Endothelial cell of umbilical vein (primary cell): ENCODE data around the gene EVC. TPM values are rescaled to one million over a fixed set of nuclear protein-coding genes. Genes with fewer than 3 reads are reported as not detected.

ENCODE experiments used
- BruUV-seq: library from RNA; stranded (reverse); fragments of 400-500 nt; replicated peaks from 2 replicates; lab custom pipeline; 2021; lab: Mats Ljungman, UMichigan
- CTCF ChIA-PET: fragments of 300-600, 350-600 bp; sonication (Branson Sonifier 250); formaldehyde crosslinking; loops from one replicate; lab custom pipeline; 2021; ENCODE audit warnings: antibody characterized with exemption, inconsistent platforms; lab: Charles Lee
- POLR2A ChIA-PET: fragments of 300-600, 350-600 bp; sonication (Branson Sonifier 250); formaldehyde crosslinking; loops from one replicate; lab custom pipeline; 2021; ENCODE audit warnings: antibody characterized with exemption, inconsistent platforms; lab: Charles Lee
- DNase-seq: peaks from one replicate; pipeline ENCODE4 v3.0.0-alpha.2; 2011; ENCODE audit warnings: low read depth, low spot score
- FAIRE-seq: peaks from 2 replicates; lab custom pipeline; 2011; peaks lifted over from hg19 to GRCh38; lab: Jason Lieb, UNC
- H2AFZ ChIP-seq: 2 replicates; pipeline ENCODE4 v1.6.0; 2012; ENCODE audit warnings: low read depth, low read length, control low read depth, inconsistent platforms
- H3K27ac ChIP-seq: 2 replicates; pipeline ENCODE4 v1.5.1; 2011; ENCODE audit warnings: low read depth, mild to moderate bottlenecking, control low read depth, low read length, moderate library complexity; ENCODE audit not compliant: insufficient read depth
- H3K27me3 ChIP-seq, 2 experiments: 2 replicates each; pipeline versions ENCODE4 v1.6.0 to v1.6.1; 2011; ENCODE audit warnings: low read length in 2 of 2, mixed read lengths in 1 of 2; ENCODE audit not compliant: control insufficient read depth in 2 of 2, insufficient read depth in 2 of 2
- H3K36me3 ChIP-seq, 2 experiments: 2 replicates in 1 of 2; 3 replicates in 1 of 2; pipeline ENCODE4 v1.5.1; 2011; ENCODE audit warnings: low read length in 2 of 2, mild to moderate bottlenecking in 1 of 2, moderate library complexity in 1 of 2; ENCODE audit not compliant: control insufficient read depth in 2 of 2, insufficient read depth in 2 of 2; ENCODE audit errors: extremely low read depth in 1 of 2
- H3K4me1 ChIP-seq: 3 replicates; pipeline ENCODE4 v1.5.1; 2011; ENCODE audit warnings: mild to moderate bottlenecking, low read length; ENCODE audit not compliant: control insufficient read depth, insufficient read depth; ENCODE audit errors: extremely low read depth
- H3K4me2 ChIP-seq: 2 replicates; pipeline ENCODE4 v1.6.1; 2011; ENCODE audit warnings: low read length, control low read depth, mixed read lengths; ENCODE audit not compliant: insufficient read depth
- H3K4me3 ChIP-seq, 3 experiments: fragments of 200-600 bp in 1 of 3; sonication (generic), shearing (Covaris generic) in 1 of 3; replicated peaks in 1 of 3; 2 replicates each; pipeline ENCODE4 v1.5.1; 2011 to 2016; ENCODE audit warnings: control low read depth in 3 of 3, low read length in 3 of 3, mild to moderate bottlenecking in 2 of 3, inconsistent platforms in 1 of 3, low read depth in 1 of 3, moderate library complexity in 1 of 3; ENCODE audit not compliant: insufficient read depth in 1 of 3
- H3K79me2 ChIP-seq: 2 replicates; pipeline ENCODE4 v1.6.0; 2012; ENCODE audit warnings: low read length, inconsistent platforms; ENCODE audit not compliant: control insufficient read depth, insufficient read depth
- H3K9ac ChIP-seq: replicated peaks from 2 replicates; pipeline ENCODE3; 2011; ENCODE audit warnings: low read length, control low read depth; ENCODE audit not compliant: insufficient read depth; ENCODE audit errors: extremely low read depth
- H3K9me1 ChIP-seq: replicated peaks from 3 replicates; pipeline ENCODE4 v1.6.0; 2011; ENCODE audit warnings: mild to moderate bottlenecking, low read length; ENCODE audit not compliant: control insufficient read depth, insufficient read depth; ENCODE audit errors: extremely low read depth
- H3K9me3 ChIP-seq: replicated peaks from 2 replicates; pipeline ENCODE4 v1.5.1; 2012; ENCODE audit warnings: low read length, inconsistent platforms; ENCODE audit not compliant: control insufficient read depth, insufficient read depth
- H4K20me1 ChIP-seq: replicated peaks from 2 replicates; pipeline ENCODE3; 2011; ENCODE audit warnings: mild to moderate bottlenecking, low read length; ENCODE audit not compliant: control insufficient read depth, insufficient read depth; ENCODE audit errors: extremely low read depth
- MYC ChIP-seq: IDR thresholded peaks from one replicate; pipeline ENCODE4 v1.6.1; 2011; ENCODE audit warnings: mild to moderate bottlenecking, low read depth, low read length
- POLR2A ChIP-seq: IDR thresholded peaks from 2 replicates; pipeline ENCODE4 v1.6.1; 2012; ENCODE audit warnings: low read depth, mild to moderate bottlenecking, control low read depth, low read length
- dilution Hi-C: fragments of 300-500 bp; cut with MboI; formaldehyde crosslinking; loops from one replicate; pipeline ENCODE4 v1.15.0; 2019; ENCODE audit warnings: low sequenced_read_pairs; ENCODE audit not compliant: extremely low pct_ligation_motif_present
- intact Hi-C: fragments of 100-400 bp; cut with micrococcal nuclease; formaldehyde crosslinking; loops from one replicate; pipeline ENCODE4 v1.10.0; 2022
- polyA plus RNA-seq, 4 experiments: library from polyadenylated mRNA; depleted of rRNA in 3 of 4; stranded (reverse) in 3 of 4; unstranded in 1 of 4; fragments of >200 nt; gene quantifications; 2 replicates each; pipeline versions ENCODE4 v1.2.1 to v1.2.3, GENCODE V29; 2011 to 2012; ENCODE audit warnings: missing spikeins in 1 of 4
- total RNA-seq: library from RNA; stranded (reverse); gene quantifications from 2 replicates; pipeline ENCODE4 v1.2.3, GENCODE V29; 2021
- TF ChIP-seq, protein P1 (sequence below): IDR thresholded peaks from 2 replicates; pipeline ENCODE4 v1.6.1; 2011; ENCODE audit not compliant: insufficient read depth, insufficient read length

EVC gene
- total and polyA plus RNA-seq, 2 donors (not counting 3 experiments of a cell fraction or from before 2014, with no cell fraction given) = 6.3 to 31.6 TPM

DNA sequence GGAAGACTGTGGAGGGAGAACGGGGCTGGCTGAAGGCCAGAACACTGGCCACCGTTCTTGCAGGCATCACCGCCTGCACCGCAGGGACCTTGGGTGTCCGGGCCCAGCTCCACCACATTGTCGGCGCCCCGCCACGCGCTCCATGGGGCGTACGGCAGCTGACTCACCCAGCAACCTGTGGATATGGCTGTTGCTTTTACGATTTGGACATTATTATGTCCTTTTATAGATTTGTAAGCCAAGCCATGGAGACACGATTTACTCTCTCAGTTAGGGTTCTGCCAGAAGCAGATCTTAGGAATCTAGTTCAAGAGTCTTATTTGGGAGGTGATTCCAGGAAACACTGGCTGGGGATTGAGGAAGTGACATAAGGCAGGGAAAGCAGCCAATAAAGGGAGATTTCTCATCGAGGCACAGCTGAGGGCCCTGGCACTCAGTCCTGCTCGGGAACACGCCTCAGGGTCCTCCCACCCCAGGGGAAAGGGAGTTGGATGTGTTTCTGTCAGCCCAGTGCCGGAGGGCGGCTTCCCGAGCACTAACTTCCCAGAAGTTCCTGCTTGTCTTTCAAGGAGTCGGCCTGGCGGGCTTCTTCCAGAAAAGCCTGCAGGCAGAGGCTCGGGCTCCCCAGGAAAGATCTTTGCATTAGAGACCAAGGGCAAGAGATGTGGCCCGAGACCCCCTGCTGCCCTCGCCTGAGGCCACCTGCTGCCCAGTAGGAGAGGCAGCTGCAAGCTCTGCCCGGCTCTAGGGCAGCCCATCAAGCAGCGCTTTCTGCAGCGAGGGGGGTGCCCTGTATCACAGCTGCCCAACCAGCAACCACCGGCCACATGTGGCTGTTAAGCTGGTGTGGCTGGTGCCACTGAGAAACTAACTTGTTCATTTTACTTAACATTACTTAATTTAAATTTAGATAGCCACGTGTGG, 129.0 kb downstream of the EVC start:
- no peak for TF ChIP-seq MYC
- ChIA-PET CTCF (no interaction called here), POLR2A (no interaction called here)
- H3K4me2 ChIP-seq = no peak overlapping the region
- H3K9ac ChIP-seq = no peak overlapping the region
- intact Hi-C loops (no loop called here), dilution Hi-C loops (no loop called here)
- H4K20me1 ChIP-seq = no peaks in the 10 kb centered on the region
- no peaks in the 10 kb centered on the region for H3K9me1 ChIP-seq
- FAIRE-seq (no peak), DNase-seq (no peak)
- no peak overlapping the region for H3K4me3 ChIP-seq
- H3K79me2 ChIP-seq = no peaks in the 10 kb centered on the region
- no peak overlapping the region for H2AFZ ChIP-seq
- H3K9me3 ChIP-seq = no peaks in the 10 kb centered on the region
- no peaks in the 10 kb centered on the region for H3K27me3 ChIP-seq
- H3K36me3 ChIP-seq = no peaks in the 10 kb centered on the region
- no TSS peak for BruUV-seq
- H3K4me1 ChIP-seq = no peaks in the 10 kb centered on the region
- H3K27ac ChIP-seq = no peak overlapping the region

DNA sequence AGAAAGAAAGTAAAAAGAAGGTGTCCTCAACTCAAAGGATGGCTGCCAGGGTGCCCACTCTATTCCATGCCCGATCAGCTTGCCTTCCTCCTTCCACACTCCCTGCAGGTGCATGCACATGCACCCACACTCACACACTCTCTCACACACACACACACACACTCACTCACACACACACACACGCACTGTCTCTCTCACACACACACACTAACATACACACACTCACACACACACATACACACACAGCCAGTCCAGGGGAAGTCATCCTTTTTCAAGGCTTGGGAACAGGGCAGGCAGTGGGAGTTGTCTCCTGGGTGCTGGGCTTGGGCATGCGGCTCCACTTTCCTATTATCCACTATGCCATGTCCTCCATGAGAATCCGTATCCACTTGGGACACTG, 131.5 kb downstream of the EVC start:
- Histone ChIP-seq H2AFZ (no peak overlapping the region), H3K4me3 (no peak overlapping the region), H3K79me2 (no peaks in the 10 kb centered on the region), H4K20me1 (no peaks in the 10 kb centered on the region), H3K9ac (no peak overlapping the region), H3K9me1 (no peaks in the 10 kb centered on the region), H3K27me3 (no peaks in the 10 kb centered on the region), H3K4me2 (no peak overlapping the region), H3K36me3 (no peaks in the 10 kb centered on the region), H3K4me1 (no peaks in the 10 kb centered on the region), H3K9me3 (no peaks in the 10 kb centered on the region), H3K27ac (no peak overlapping the region)
- no peak for DNase-seq
- TF ChIP-seq, protein P1, sequence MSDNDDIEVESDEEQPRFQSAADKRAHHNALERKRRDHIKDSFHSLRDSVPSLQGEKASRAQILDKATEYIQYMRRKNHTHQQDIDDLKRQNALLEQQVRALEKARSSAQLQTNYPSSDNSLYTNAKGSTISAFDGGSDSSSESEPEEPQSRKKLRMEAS = no peak
- no peak for TF ChIP-seq POLR2A
- dilution Hi-C loops (no loop called here), intact Hi-C loops (no loop called here)
- ChIA-PET POLR2A (no interaction called here), CTCF (no interaction called here)
- no peak for FAIRE-seq
- no TSS peak for BruUV-seq
